ENCODE measurements around the gene ZNF627.

Gene ZNF627

GRCh38 chr19:11657307-11657706, 60.0 kb downstream of the ZNF627 start:
- Histone ChIP-seq H3K9me3 (ENCODE audit: control insufficient read depth, insufficient read depth, low read depth, low read length) (peaks cover 34% of the 10 kb centered on the region), H3K27me3 (ENCODE audit: control insufficient read depth, insufficient read depth, low read length) (no peaks in the 10 kb centered on the region), H3K36me3 (ENCODE audit: control insufficient read depth, insufficient read depth, low read length) (peaks cover 30% of the 10 kb centered on the region), H3K9ac (ENCODE audit: low read length) (no peak overlapping the region), H3K27ac (ENCODE audit: low read depth, low read length) (no peak overlapping the region), H3K4me1 (ENCODE audit: control insufficient read depth, insufficient read depth, low read length) (no peaks in the 10 kb centered on the region), H3K4me3 (ENCODE audit: low read depth, low read length) (no peak overlapping the region)

DNA sequence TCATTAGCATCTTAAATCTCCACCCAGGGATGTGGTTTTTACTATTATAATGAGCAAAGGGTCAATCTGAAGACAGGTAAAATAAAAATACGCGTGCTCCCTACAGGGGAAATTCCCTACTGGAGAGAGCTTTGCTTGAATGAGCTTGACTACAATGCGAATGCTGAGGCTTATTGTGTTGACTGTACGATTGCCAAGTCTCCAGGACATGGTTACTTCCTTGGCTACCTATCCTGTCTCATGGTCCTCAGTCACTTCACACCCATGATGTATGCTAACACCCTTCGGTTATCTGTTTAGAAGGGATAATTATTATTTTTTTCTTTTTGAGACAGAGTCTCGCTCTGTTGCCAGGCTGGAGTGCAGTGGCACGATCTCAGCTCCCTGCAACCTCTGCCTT, 61.7 kb downstream of the ZNF627 start:
- no peak overlapping the region for H3K27ac ChIP-seq (ENCODE audit: low read depth, low read length)
- H3K36me3 ChIP-seq (ENCODE audit: control insufficient read depth, insufficient read depth, low read length), result peaks cover 16% of the 10 kb centered on the region
- no peak overlapping the region for H3K4me3 ChIP-seq (ENCODE audit: low read depth, low read length)
- H3K27me3 ChIP-seq (ENCODE audit: control insufficient read depth, insufficient read depth, low read length), result no peaks in the 10 kb centered on the region
- no peaks in the 10 kb centered on the region for H3K4me1 ChIP-seq (ENCODE audit: control insufficient read depth, insufficient read depth, low read length)
- H3K9ac ChIP-seq (ENCODE audit: low read length), result no peak overlapping the region
- peaks cover 20% of the 10 kb centered on the region for H3K9me3 ChIP-seq (ENCODE audit: control insufficient read depth, insufficient read depth, low read depth, low read length)

DNA sequence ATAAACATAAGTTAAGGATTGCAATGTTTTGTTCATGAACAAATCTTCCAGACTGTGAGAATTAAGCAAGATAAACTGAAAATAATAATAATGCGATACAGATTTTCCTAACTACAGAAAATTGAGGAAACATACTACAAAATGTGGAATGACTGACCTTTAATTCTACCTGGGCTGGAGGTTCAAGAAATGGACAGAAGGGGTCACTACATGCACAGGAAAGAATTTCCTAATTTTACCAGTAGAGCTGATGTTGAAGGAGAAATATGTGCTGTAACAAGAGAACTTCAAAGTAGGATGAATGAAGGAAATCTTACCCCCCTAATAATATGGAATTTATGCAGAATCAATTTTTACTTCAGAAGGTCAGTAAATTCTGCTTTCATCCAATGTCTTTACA, 62.3 kb downstream of the ZNF627 start:
- Histone ChIP-seq H3K36me3 (ENCODE audit: control insufficient read depth, insufficient read depth, low read length) (peaks cover 10% of the 10 kb centered on the region), H3K9ac (ENCODE audit: low read length) (no peak overlapping the region), H3K27me3 (ENCODE audit: control insufficient read depth, insufficient read depth, low read length) (no peaks in the 10 kb centered on the region), H3K4me1 (ENCODE audit: control insufficient read depth, insufficient read depth, low read length) (no peaks in the 10 kb centered on the region), H3K9me3 (ENCODE audit: control insufficient read depth, insufficient read depth, low read depth, low read length) (peaks cover 22% of the 10 kb centered on the region), H3K27ac (ENCODE audit: low read depth, low read length) (no peak overlapping the region), H3K4me3 (ENCODE audit: low read depth, low read length) (no peak overlapping the region)

DNA sequence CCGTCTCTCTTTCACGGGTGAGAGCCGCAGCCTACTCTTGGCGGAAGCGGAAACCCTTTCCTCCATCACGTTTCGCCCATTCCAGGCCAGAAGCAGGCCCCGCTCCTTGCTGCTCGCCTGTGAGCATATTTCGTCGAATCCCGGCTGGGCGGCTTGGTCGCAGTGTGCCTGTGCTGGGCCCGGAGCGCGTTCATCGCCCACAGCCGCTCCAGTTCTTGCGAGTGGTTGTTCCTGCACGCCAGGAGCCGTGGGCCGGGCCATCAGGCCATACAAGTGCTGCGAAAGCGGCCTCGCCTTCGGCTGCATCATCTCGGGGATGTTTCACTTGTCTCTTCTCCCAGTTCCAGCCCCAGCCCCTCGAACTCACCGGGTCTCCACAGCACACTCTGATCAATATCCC, 65.0 kb downstream of the ZNF627 start:
- Histone ChIP-seq H3K9ac (ENCODE audit: low read length) (no peak overlapping the region), H3K4me1 (ENCODE audit: control insufficient read depth, insufficient read depth, low read length) (no peaks in the 10 kb centered on the region), H3K27ac (ENCODE audit: low read depth, low read length) (no peak overlapping the region), H3K36me3 (ENCODE audit: control insufficient read depth, insufficient read depth, low read length) (no peaks in the 10 kb centered on the region), H3K9me3 (ENCODE audit: control insufficient read depth, insufficient read depth, low read depth, low read length) (peaks cover 14% of the 10 kb centered on the region; the same call in 1 of the 2 replicates), H3K27me3 (ENCODE audit: control insufficient read depth, insufficient read depth, low read length) (no peaks in the 10 kb centered on the region), H3K4me3 (ENCODE audit: low read depth, low read length) (no peak overlapping the region)

- Histone ChIP-seq H3K9me3 (ENCODE audit: control insufficient read depth, insufficient read depth, low read depth, low read length) (peaks cover 10% of the 10 kb centered on the region; the same call in 1 of the 2 replicates), H3K9ac (ENCODE audit: low read length) (no peak overlapping the region), H3K27ac (ENCODE audit: low read depth, low read length) (no peak overlapping the region), H3K27me3 (ENCODE audit: control insufficient read depth, insufficient read depth, low read length) (no peaks in the 10 kb centered on the region), H3K4me1 (ENCODE audit: control insufficient read depth, insufficient read depth, low read length) (no peaks in the 10 kb centered on the region), H3K36me3 (ENCODE audit: control insufficient read depth, insufficient read depth, low read length) (no peaks in the 10 kb centered on the region), H3K4me3 (ENCODE audit: low read depth, low read length) (no peak overlapping the region)
Observed at GRCh38 chr19:11663181-11663591, 65.9 kb downstream of the ZNF627 start.

All from HUES6 (cell line).